ENCODE measurements around the gene RPS24. TPM values are rescaled to one million over a fixed set of nuclear protein-coding genes. Genes with fewer than 3 reads are reported as not detected.

The RPS24 gene
- total RNA-seq, 1 donor from 2014 or later: 1,458 TPM

DNA sequence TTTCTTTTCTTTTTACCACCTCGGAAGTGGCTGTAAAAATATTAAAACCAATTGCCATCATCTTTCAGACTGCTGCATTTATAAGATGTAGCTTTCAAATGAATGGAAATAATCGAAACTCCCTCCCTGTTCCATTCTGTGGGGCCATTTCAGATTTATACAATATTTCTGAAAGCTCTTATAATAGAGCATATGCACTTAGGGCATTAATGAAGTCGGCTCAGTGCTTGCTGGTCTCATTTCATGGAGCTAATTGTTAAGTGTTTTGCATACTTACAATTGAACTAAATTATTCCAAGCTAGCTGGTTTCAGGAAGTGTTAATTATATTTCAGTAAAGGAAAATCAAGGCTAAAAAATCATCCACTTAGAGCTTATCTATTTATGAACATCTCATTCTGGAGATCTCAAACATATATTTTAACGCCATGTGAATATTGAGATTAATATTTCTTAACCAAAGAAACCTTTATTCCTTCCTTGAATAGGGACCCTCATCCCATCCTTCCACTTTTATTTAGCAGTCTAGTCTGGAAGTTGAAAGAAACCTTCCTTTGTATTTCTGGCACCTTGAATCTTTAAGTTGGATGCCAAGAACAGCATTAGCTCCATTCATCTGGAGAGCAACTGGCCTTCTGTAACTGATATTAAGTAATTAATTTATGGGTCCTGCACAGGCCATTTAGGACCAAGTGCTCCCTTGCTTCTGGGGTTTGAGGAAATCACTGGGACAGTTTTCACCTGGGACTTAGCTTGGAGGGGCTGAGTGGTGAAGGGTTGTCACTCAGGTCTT is 45.1 kb downstream of the RPS24 start:
- TF ChIP-seq CTCF (IDR thresholded peaks at IDR 0.05; ENCODE audit: unreplicated experiment): no peak
- H3K9me3 Mint-ChIP-seq (ENCODE audit: unreplicated experiment): no peaks in the 10 kb centered on the region
- peaks cover 2% of the 10 kb centered on the region for H3K27me3 Mint-ChIP-seq (ENCODE audit: unreplicated experiment)
- no peak overlapping the region for H3K4me3 Mint-ChIP-seq (ENCODE audit: unreplicated experiment)
- H3K4me1 Mint-ChIP-seq (ENCODE audit: unreplicated experiment): no peaks in the 10 kb centered on the region
- no peak for DNase-seq (ENCODE audit: low spot score)
- H3K27ac Mint-ChIP-seq (ENCODE audit: unreplicated experiment): no peak overlapping the region
- no peaks in the 10 kb centered on the region for H3K36me3 Mint-ChIP-seq (ENCODE audit: low read depth, unreplicated experiment)

GRCh38 chr10:78079411-78079810 is 45.7 kb downstream of the RPS24 start:
- H3K4me3 Mint-ChIP-seq (ENCODE audit: unreplicated experiment): no peak overlapping the region
- H3K27me3 Mint-ChIP-seq (ENCODE audit: unreplicated experiment): peaks cover 2% of the 10 kb centered on the region
- no peaks in the 10 kb centered on the region for H3K36me3 Mint-ChIP-seq (ENCODE audit: low read depth, unreplicated experiment)
- H3K27ac Mint-ChIP-seq (ENCODE audit: unreplicated experiment): no peak overlapping the region
- TF ChIP-seq CTCF (IDR thresholded peaks at IDR 0.05; ENCODE audit: unreplicated experiment): no peak
- H3K9me3 Mint-ChIP-seq (ENCODE audit: unreplicated experiment): no peaks in the 10 kb centered on the region
- H3K4me1 Mint-ChIP-seq (ENCODE audit: unreplicated experiment): no peaks in the 10 kb centered on the region
- DNase-seq (ENCODE audit: low spot score): no peak

GRCh38 chr10:78081292-78081691 is 47.6 kb downstream of the RPS24 start:
- Mint-ChIP-seq H3K9me3 (ENCODE audit: unreplicated experiment) (no peaks in the 10 kb centered on the region), H3K27me3 (ENCODE audit: unreplicated experiment) (peaks cover 2% of the 10 kb centered on the region), H3K4me1 (ENCODE audit: unreplicated experiment) (no peaks in the 10 kb centered on the region), H3K4me3 (ENCODE audit: unreplicated experiment) (no peak overlapping the region), H3K36me3 (ENCODE audit: low read depth, unreplicated experiment) (no peaks in the 10 kb centered on the region), H3K27ac (ENCODE audit: unreplicated experiment) (no peak overlapping the region)
- no peak for TF ChIP-seq CTCF (IDR thresholded peaks at IDR 0.05; ENCODE audit: unreplicated experiment)
- no peak for DNase-seq (ENCODE audit: low spot score)

- H3K4me3 Mint-ChIP-seq (ENCODE audit: unreplicated experiment): no peak overlapping the region
- H3K27ac Mint-ChIP-seq (ENCODE audit: unreplicated experiment): no peak overlapping the region
- H3K4me1 Mint-ChIP-seq (ENCODE audit: unreplicated experiment): no peaks in the 10 kb centered on the region
- peaks cover 3% of the 10 kb centered on the region for H3K36me3 Mint-ChIP-seq (ENCODE audit: low read depth, unreplicated experiment)
- no peak for TF ChIP-seq CTCF (IDR thresholded peaks at IDR 0.05; ENCODE audit: unreplicated experiment)
- no peaks in the 10 kb centered on the region for H3K9me3 Mint-ChIP-seq (ENCODE audit: unreplicated experiment)
- peaks cover 6% of the 10 kb centered on the region for H3K27me3 Mint-ChIP-seq (ENCODE audit: unreplicated experiment)
- DNase-seq (ENCODE audit: low spot score): no peak
Observed at GRCh38 chr10:78082636-78083035, 49.0 kb downstream of the RPS24 start.

Other genes starting within 250 kb of the RPS24 start
- 64.5 TPM for gene DLG5, start 107.1 kb upstream of the RPS24 start, total RNA-seq (ENCODE audit: unreplicated experiment)
- 18.4 TPM for gene POLR3A, start 4.3 kb upstream of the RPS24 start, total RNA-seq (ENCODE audit: unreplicated experiment)